GM06990 (cell line): ENCODE measurements around the gene ANKS1B.

ENCODE experiments used
- DNase-seq: peaks from one replicate; pipeline ENCODE4 v3.0.0-alpha.2; 2011; ENCODE audit not compliant: insufficient read length; ENCODE audit errors: extremely low read depth
- H3K27me3 ChIP-seq: replicated peaks from 2 replicates; pipeline ENCODE4 v1.6.0; 2011; ENCODE audit warnings: low read length; ENCODE audit not compliant: control insufficient read depth, insufficient read depth
- H3K36me3 ChIP-seq: 2 replicates; pipeline ENCODE4 v1.5.1; 2011; ENCODE audit warnings: low read length; ENCODE audit not compliant: control insufficient read depth, insufficient read depth
- H3K4me3 ChIP-seq: replicated peaks from 2 replicates; pipeline ENCODE4 v1.5.1; 2011; ENCODE audit warnings: low read depth, mild to moderate bottlenecking, control low read depth, low read length
- TF ChIP-seq, protein P1 (sequence below): IDR thresholded peaks from 2 replicates; pipeline ENCODE4 v1.5.1; 2011; ENCODE audit warnings: low read length, control low read depth, mild to moderate bottlenecking, inconsistent platforms; ENCODE audit not compliant: insufficient read depth, poor library complexity, severe bottlenecking

ANKS1B gene

DNA sequence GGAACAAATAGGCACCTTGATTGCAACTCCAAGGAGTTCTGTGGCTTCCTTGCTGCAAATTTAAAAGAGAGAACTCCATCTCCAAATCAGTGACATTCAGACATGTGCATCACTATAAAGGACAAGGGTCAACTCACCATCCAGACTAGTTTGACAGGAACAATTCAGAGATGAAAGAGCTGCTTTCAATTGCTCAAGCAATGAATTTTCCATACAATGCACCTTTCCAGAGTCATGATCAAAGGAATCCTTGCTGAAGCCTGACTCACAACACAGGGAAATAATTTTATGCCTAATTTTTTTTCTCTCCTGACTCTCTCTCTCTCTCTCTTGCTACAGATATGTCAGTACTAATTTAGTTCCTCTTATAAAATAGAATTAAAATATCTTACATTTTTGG is 717.7 kb downstream of the ANKS1B start:
- no peak overlapping the region for H3K4me3 ChIP-seq
- no peak for DNase-seq
- no peaks in the 10 kb centered on the region for H3K27me3 ChIP-seq
- TF ChIP-seq, protein P1, sequence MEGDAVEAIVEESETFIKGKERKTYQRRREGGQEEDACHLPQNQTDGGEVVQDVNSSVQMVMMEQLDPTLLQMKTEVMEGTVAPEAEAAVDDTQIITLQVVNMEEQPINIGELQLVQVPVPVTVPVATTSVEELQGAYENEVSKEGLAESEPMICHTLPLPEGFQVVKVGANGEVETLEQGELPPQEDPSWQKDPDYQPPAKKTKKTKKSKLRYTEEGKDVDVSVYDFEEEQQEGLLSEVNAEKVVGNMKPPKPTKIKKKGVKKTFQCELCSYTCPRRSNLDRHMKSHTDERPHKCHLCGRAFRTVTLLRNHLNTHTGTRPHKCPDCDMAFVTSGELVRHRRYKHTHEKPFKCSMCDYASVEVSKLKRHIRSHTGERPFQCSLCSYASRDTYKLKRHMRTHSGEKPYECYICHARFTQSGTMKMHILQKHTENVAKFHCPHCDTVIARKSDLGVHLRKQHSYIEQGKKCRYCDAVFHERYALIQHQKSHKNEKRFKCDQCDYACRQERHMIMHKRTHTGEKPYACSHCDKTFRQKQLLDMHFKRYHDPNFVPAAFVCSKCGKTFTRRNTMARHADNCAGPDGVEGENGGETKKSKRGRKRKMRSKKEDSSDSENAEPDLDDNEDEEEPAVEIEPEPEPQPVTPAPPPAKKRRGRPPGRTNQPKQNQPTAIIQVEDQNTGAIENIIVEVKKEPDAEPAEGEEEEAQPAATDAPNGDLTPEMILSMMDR = no peak
- H3K36me3 ChIP-seq = no peaks in the 10 kb centered on the region

DNA sequence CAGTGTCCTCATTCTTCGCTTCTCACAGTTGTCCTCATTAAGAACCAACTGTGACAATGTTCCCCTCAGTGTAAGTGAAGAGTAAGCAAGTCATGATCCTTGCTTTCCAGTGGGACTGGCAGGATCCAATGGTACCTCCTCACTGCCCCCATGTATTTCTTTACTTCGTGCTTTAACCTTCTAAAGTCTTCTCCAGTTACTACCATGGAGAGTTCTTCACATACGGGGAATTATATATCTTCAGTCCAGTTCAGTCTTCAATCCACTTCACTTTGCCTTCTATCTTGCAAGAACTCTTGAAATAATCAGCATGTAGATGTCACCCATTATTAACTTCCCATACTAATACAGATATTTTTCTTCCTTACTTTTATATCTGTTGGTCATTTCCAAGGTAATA is 719.1 kb downstream of the ANKS1B start:
- DNase-seq = no peak
- TF ChIP-seq, protein P1 = no peak

DNA sequence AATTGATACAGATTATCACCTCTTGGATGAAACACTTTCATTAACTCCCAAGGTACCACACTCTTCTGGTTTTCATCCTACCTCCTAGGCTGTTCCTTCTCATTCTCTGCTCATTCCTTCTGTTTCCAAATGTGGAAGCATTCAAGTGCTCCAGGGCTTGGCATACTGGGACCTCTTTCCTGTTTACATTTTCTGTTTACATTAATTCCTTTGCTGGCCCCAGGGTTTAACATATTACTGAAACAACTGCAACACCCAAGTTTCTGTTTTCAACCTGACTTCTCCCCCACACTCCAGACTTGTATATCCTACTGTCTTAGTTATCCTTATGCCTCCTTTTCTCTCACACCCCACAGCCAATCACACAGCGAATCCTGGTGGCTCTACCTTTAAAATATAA is 723.5 kb downstream of the ANKS1B start:
- no peaks in the 10 kb centered on the region for H3K27me3 ChIP-seq
- TF ChIP-seq, protein P1 = no peak
- no peak overlapping the region for H3K4me3 ChIP-seq
- no peaks in the 10 kb centered on the region for H3K36me3 ChIP-seq
- no peak for DNase-seq

More for the DNA sequence above, 719.1 kb downstream of the ANKS1B start:
- Histone ChIP-seq H3K4me3 (no peak overlapping the region), H3K27me3 (no peaks in the 10 kb centered on the region), H3K36me3 (no peaks in the 10 kb centered on the region)

DNA sequence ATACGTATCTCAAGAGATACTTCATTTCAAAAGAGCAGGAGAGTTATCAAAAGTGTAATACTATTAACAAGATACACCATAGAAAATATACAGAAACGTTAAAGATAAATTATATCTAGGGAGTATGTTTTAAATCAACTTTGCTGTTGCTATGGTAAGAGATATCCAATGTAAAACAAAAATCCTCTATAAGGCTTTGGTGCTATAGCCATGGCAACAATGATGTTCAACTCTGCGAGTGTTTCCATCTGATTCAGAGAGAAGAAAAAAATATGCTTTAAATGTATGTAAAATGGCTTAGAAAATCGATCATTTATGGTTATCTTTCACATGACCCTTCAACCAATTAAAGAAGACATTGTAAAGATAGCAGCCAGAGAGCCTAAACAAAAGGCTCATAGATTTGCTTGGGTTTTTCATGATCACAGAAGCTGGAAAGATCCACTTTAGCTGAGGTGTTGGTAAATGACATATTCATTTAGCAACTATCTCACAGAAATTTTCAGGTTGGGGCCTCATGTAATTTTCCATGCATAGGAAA is 724.2 kb downstream of the ANKS1B start:
- DNase-seq = no peak
- Histone ChIP-seq H3K36me3 (no peaks in the 10 kb centered on the region), H3K27me3 (no peaks in the 10 kb centered on the region), H3K4me3 (no peak overlapping the region)
- TF ChIP-seq, protein P1 = no peak

DNA sequence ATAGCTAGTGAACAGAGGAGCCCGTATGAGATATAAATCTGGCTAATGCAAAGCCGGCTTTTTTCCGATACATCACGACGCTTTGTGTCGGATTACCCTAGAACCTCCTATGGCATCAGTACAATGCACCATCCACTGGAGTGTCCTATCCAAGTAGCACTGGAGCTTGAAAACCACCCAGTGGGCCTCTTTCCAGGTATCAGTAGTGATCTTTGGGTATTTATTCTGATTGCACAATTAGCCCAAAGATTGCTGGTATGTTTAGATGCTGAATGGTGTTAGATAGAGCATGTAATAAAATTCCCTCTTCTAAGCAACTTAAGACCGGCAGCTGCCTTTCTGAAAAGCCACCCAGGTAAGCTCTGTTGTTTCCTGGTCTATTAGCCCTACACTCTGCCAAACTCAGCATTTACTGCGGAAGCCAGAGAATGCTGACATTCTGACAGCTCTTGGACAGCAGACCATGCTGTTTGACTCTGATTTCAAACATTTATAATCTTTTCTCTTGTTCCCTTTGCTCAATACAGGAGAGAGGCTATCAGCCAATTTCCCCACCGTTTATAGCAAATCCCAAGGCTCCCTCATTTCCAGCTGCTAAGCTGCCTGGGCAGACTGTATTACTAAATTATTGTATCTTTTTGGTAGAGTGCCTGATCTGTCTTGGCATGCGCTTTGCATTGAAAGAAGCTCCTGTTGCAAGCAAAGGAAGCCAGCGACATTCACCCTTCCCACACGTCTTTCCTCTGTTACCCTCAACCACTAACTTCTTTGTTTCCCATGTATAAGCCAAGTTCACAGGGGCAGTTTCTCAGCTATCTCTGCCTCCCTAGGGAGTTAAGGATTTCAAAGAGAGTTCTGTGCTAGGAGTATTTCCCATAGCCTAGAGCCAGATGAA is 725.4 kb downstream of the ANKS1B start:
- Histone ChIP-seq H3K27me3 (no peaks in the 10 kb centered on the region), H3K4me3 (no peak overlapping the region), H3K36me3 (no peaks in the 10 kb centered on the region)
- TF ChIP-seq, protein P1 = no peak
- DNase-seq = no peak
